Tibial nerve (tissue), 4 donors: Measurements from ENCODE around the gene PCDHA12. TPM values are rescaled to one million over a fixed set of nuclear protein-coding genes. Genes with fewer than 3 reads are reported as not detected.
"Not testable (repeated sequence)": the region's sequence is repeated elsewhere in the genome, so short reads cannot be mapped to it uniquely, and the experiment has no call there.

ENCODE experiments used
- DNase-seq, 2 donors: peaks; one replicate each; pipeline ENCODE4 v3.0.0-alpha.2; 2019; ENCODE audit warnings: low spot score in 2 of 2
- H3K27ac ChIP-seq, 4 donors: fragments of 200-600 bp; sonication (generic) in 3 of 4; one replicate each; pipeline ENCODE4 v1.5.1; 2017 to 2019; ENCODE audit warnings: mild to moderate bottlenecking in 1 of 4
- H3K27me3 ChIP-seq, 2 donors: fragments of 200-600 bp; sonication (generic) in 1 of 2; one replicate each; pipeline versions ENCODE4 v1.5.1 to v1.6.0; 2017 to 2019
- H3K36me3 ChIP-seq, 3 donors: fragments of 200-600 bp; sonication (generic); one replicate each; pipeline ENCODE4 v1.5.1; 2018 to 2019
- H3K4me1 ChIP-seq, 4 donors: fragments of 200-600 bp; sonication (generic) in 3 of 4; one replicate each; pipeline ENCODE4 v1.5.1; 2017 to 2019
- H3K4me3 ChIP-seq, 4 donors: fragments of 200-600 bp; sonication (generic) in 3 of 4; one replicate each; pipeline ENCODE4 v1.5.1; 2017 to 2019; ENCODE audit warnings: mild to moderate bottlenecking in 1 of 4, moderate library complexity in 1 of 4
- H3K9me3 ChIP-seq, 4 donors: fragments of 200-600 bp; sonication (generic) in 3 of 4; one replicate each; pipeline ENCODE4 v1.5.1; 2017 to 2019
- EP300 ChIP-seq, 2 donors: sonication (generic); formaldehyde crosslinking; IDR thresholded peaks; one replicate each; pipeline ENCODE4 v1.6.1; 2017; ENCODE audit warnings: antibody characterized with exemption in 2 of 2, mild to moderate bottlenecking in 1 of 2
- POLR2A ChIP-seq, 2 donors: fragments of 450-650 bp; IDR thresholded peaks; one replicate each; pipeline ENCODE4 v1.6.1; 2017; ENCODE audit warnings: antibody characterized with exemption in 2 of 2, mild to moderate bottlenecking in 2 of 2, moderate library complexity in 2 of 2
- WGBS, 2 donors: methylation state at CpG; one replicate each; pipeline ENCODE4 v1.1.5; 2018; 5-methylcytosine and 5-hydroxymethylcytosine counted together
- total RNA-seq, 4 donors: library from RNA; depleted of rRNA; stranded (reverse); fragments of >200 nt; gene quantifications; one replicate each; pipeline ENCODE4 v1.1.0, GENCODE V29; 2016
- TF ChIP-seq, protein P1 (sequence below), 5 experiments: fragments of 200-600 bp in 3 of 5; fragments of 450-650 bp in 2 of 5; sonication (generic) in 3 of 5; IDR thresholded peaks; one replicate each; pipeline ENCODE4 v1.5.1; 2016 to 2019; ENCODE audit warnings: antibody characterized with exemption in 5 of 5, mild to moderate bottlenecking in 3 of 5, moderate library complexity in 2 of 5

The PCDHA12 gene
- total RNA-seq, 4 donors from 2014 or later, result 3.3 to 10.5 (median 6.7) TPM

DNA sequence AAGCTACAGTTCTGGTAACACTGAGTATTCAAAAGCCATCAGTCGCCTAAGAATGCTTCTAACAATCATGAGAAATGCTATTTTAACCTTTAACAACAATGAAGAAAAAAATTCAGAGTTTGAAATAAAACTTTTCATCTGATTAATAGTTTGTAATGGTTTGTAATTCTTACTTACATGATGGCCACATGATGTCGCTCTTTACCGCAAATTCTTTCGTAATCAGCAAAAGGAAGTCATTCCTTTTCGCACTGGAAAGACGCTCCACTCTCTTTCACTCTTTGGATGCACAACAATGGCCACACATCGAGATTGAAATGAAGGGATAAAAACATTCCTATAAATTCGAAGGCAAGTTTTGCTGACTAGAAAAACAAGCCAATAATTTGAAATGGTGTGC is 41.1 kb upstream of the PCDHA12 start, which contains the start of gene PCDHA7:
Gene PCDHA7, plus strand, starts transcription at position 277 of the 400 bp plus-strand sequence. Its CDS starts 115 bp downstream, at position 392.
- TF ChIP-seq POLR2A (IDR thresholded peaks at IDR 0.05) (no peak), EP300 (IDR thresholded peaks at IDR 0.05) (no peak)
- TF ChIP-seq, protein P1, sequence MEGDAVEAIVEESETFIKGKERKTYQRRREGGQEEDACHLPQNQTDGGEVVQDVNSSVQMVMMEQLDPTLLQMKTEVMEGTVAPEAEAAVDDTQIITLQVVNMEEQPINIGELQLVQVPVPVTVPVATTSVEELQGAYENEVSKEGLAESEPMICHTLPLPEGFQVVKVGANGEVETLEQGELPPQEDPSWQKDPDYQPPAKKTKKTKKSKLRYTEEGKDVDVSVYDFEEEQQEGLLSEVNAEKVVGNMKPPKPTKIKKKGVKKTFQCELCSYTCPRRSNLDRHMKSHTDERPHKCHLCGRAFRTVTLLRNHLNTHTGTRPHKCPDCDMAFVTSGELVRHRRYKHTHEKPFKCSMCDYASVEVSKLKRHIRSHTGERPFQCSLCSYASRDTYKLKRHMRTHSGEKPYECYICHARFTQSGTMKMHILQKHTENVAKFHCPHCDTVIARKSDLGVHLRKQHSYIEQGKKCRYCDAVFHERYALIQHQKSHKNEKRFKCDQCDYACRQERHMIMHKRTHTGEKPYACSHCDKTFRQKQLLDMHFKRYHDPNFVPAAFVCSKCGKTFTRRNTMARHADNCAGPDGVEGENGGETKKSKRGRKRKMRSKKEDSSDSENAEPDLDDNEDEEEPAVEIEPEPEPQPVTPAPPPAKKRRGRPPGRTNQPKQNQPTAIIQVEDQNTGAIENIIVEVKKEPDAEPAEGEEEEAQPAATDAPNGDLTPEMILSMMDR (IDR thresholded peaks at IDR 0.05), result peak in 1 of 5 experiments; percentile 5
- Histone ChIP-seq H3K4me3 (peak within 1 kb of the TSS in 1 of 4 donors; percentile 41), H3K4me1 (no peaks in the 10 kb centered on the region), H3K27ac (no peak within 1 kb of the TSS), H3K36me3 (peaks cover 0 to 16% (median 0%) of the 10 kb centered on the region in 3 donors), H3K9me3 (peaks cover 0 to 50% (median 4%) of the 10 kb centered on the region in 4 donors), H3K27me3 (no peaks in the 10 kb centered on the region)
- WGBS, 2 donors, result 10 to 19% methylated on average over 8 of the region's 8 CpGs
- DNase-seq, result no peak

DNA sequence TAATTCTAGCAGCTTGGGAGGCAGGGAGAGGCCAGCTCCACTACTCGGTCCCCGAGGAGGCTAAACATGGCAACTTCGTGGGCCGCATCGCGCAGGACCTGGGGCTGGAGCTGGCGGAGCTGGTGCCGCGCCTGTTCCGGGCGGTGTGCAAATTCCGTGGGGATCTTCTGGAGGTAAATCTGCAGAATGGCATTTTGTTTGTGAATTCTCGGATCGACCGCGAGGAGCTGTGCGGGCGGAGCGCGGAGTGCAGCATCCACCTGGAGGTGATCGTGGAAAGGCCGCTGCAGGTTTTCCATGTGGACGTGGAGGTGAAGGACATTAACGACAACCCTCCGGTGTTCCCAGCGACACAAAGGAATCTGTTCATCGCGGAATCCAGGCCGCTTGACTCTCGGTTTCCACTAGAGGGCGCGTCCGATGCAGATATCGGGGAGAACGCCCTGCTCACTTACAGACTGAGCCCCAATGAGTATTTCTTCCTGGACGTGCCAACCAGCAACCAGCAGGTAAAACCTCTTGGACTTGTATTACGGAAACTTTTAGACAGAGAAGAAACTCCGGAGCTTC is 40.6 kb upstream of the PCDHA12 start:
- WGBS, 2 donors, result 8 to 21% methylated on average over 7 to 25 of the region's 38 CpGs
- Histone ChIP-seq H3K9me3 (peaks cover 0 to 45% (median 4%) of the 10 kb centered on the region in 4 donors), H3K36me3 (peaks cover 0 to 13% (median 0%) of the 10 kb centered on the region in 3 donors), H3K4me3 (peak overlapping the region in 1 of 4 donors; percentile 41)
- H3K27me3 ChIP-seq, DNase-seq, H3K4me1 ChIP-seq, H3K27ac ChIP-seq: not testable (repeated sequence)

DNA sequence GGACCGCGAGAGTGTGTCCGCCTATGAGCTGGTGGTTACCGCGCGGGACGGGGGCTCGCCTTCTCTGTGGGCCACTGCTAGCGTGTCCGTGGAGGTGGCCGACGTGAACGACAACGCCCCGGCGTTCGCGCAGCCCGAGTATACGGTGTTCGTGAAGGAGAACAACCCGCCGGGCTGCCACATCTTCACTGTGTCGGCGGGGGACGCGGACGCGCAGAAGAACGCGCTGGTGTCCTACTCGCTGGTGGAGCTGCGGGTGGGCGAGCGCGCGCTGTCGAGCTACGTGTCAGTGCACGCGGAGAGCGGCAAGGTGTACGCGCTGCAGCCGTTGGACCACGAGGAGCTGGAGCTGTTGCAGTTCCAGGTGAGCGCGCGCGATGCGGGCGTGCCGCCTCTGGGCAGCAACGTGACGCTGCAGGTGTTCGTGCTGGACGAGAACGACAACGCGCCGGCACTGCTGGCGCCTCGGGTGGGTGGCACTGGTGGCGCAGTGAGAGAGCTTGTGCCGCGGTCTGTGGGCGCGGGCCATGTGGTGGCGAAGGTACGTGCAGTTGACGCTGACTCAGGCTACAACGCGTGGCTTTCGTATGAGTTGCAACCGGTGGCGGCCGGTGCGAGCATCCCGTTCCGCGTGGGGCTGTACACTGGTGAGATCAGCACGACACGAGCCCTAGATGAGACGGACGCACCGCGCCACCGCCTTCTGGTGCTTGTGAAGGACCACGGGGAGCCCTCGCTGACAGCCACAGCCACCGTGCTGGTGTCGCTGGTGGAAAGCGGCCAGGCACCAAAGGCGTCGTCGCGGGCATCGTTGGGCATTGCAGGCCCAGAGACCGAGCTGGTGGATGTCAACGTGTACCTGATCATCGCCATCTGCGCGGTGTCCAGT is 39.2 kb upstream of the PCDHA12 start:
- 49 to 53% methylated on average over 59 to 74 of the region's 103 CpGs for WGBS, 2 donors
- DNase-seq, result no peak

DNA sequence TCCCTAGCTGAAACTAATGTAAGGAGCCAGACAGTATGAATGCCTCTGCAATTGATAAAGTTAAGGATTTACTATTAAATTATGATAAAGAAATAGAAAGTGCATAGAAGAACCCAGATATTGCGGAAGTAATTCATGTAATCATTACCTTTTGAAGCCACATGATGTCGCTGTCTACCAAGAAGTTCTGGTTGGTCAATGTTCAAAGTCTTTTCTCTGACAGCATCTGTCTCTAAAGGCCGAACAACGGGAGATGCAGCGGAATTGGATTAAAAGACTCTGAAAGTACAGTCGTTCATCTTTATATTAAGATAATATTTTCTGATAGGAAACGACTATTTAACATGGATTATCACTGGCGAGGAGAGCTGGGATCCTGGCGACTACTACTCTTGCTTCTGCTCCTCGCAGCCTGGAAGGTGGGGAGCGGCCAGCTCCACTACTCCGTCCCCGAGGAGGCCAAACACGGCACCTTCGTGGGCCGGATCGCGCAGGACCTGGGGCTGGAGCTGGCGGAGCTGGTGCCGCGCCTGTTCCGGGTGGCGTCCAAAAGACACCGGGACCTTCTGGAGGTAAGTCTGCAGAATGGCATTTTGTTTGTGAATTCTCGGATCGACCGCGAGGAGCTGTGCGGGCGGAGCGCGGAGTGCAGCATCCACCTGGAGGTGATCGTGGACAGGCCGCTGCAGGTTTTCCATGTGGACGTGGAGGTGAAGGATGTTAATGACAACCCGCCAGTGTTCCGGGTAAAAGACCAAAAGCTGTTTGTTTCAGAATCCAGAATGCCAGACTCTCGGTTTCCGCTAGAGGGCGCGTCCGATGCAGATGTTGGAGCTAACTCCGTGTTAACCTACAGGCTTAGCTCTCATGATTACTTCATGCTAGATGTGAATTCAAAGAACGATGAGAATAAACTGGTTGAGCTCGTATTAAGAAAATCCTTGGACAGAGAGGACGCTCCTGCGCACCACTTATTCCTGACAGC is 33.8 kb upstream of the PCDHA12 start, which contains the start of gene PCDHA8:
Gene PCDHA8, plus strand, starts transcription at position 210 of the 985 bp plus-strand sequence. Its CDS starts 135 bp downstream, at position 345.
- no peak for DNase-seq
- WGBS, 2 donors, result 23 to 30% methylated on average over 32 to 47 of the region's 47 CpGs
- no peak within 1 kb of the TSS for H3K4me3 ChIP-seq
- no peaks in the 10 kb centered on the region for H3K36me3 ChIP-seq
- H3K27me3 ChIP-seq, result no peaks in the 10 kb centered on the region
- no peaks in the 10 kb centered on the region for H3K4me1 ChIP-seq
- H3K27ac ChIP-seq, result no peak within 1 kb of the TSS
- peaks cover 0 to 48% (median 6%) of the 10 kb centered on the region in 4 donors for H3K9me3 ChIP-seq
- TF ChIP-seq EP300 (IDR thresholded peaks at IDR 0.05) (no peak), POLR2A (IDR thresholded peaks at IDR 0.05) (no peak)
- TF ChIP-seq, protein P1 (IDR thresholded peaks at IDR 0.05), result no peak

More for the DNA sequence above, 39.2 kb upstream of the PCDHA12 start:
- Histone ChIP-seq H3K27me3 (no peaks in the 10 kb centered on the region), H3K36me3 (peaks cover 0 to 6% (median 0%) of the 10 kb centered on the region in 3 donors), H3K9me3 (peaks cover 0 to 37% (median 5%) of the 10 kb centered on the region in 4 donors), H3K4me1 (no peaks in the 10 kb centered on the region), H3K27ac (no peak overlapping the region), H3K4me3 (no peak overlapping the region)
- TF ChIP-seq EP300 (IDR thresholded peaks at IDR 0.05), result no peak
- TF ChIP-seq POLR2A (IDR thresholded peaks at IDR 0.05), result no peak

DNA sequence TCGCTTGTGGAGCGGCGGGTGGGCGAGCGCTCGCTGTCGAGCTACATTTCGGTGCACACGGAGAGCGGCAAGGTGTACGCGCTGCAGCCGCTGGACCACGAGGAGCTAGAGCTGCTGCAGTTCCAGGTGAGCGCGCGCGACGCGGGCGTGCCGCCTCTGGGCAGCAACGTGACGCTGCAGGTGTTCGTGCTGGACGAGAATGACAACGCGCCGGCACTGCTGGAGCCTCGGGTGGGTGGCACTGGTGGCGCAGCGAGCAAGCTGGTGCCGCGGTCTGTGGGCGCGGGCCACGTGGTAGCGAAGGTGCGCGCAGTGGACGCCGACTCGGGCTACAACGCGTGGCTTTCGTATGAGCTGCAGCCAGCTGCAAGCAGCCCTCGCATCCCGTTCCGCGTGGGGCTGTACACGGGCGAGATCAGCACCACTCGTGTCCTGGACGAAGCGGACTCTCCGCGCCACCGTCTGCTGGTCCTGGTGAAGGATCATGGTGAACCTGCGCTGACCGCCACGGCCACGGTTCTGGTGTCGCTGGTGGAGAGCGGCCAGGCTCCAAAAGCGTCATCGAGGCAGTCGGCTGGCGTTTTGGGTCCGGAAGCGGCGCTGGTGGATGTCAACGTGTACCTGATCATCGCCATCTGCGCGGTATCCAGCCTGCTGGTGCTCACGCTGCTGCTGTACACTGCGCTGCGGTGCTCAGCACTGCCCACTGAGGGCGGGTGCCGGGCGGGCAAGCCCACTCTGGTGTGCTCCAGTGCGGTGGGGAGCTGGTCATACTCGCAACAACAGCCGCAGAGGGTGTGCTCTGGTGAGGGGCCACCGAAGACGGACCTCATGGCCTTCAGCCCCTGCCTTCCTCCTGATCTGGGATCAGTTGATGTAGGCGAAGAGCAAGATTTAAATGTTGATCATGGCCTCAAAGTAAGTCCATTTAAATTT is 32.0 kb upstream of the PCDHA12 start:
- no peak overlapping the region for H3K4me3 ChIP-seq
- DNase-seq, result no peak
- no peaks in the 10 kb centered on the region for H3K4me1 ChIP-seq
- no peak overlapping the region for H3K27ac ChIP-seq
- H3K36me3 ChIP-seq, result no peaks in the 10 kb centered on the region
- TF ChIP-seq POLR2A (IDR thresholded peaks at IDR 0.05) (no peak), EP300 (IDR thresholded peaks at IDR 0.05) (no peak)
- TF ChIP-seq, protein P1 (IDR thresholded peaks at IDR 0.05), result no peak
- WGBS, 2 donors, result 44 to 50% methylated on average over 47 to 80 of the region's 87 CpGs
- peaks cover 0 to 50% (median 6%) of the 10 kb centered on the region in 4 donors for H3K9me3 ChIP-seq
- no peaks in the 10 kb centered on the region for H3K27me3 ChIP-seq

DNA sequence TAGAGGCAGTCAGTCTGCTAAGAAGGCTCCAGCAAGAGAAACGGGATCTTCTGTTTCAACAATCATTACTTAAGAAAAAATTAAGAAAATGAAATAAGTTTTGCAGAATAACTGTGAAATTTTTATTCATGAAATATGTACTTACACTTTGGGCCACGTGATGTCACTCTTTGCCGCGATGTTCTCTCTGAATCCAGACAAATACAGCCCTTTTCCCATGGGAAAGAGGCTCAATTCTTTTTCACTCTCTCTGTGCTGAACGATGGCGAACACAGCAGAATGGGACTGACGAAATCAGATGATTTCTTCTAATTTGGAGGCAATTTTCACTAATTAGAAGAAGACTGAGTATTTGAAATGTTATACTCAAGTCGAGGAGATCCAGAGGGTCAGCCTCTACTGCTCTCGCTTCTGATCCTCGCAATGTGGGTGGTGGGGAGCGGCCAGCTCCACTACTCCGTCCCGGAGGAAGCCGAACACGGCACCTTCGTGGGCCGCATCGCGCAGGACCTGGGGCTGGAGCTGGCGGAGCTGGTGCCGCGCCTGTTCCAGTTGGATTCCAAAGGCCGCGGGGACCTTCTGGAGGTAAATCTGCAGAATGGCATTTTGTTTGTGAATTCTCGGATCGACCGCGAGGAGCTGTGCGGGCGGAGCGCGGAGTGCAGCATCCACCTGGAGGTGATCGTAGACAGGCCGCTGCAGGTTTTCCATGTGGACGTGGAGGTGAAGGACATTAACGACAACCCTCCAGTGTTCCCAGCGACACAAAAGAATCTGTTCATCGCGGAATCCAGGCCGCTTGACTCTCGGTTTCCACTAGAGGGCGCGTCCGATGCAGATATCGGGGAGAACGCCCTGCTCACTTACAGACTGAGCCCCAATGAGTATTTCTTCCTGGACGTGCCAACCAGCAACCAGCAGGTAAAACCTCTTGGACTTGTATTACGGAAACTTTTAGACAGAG is 26.7 kb upstream of the PCDHA12 start, which contains the start of gene PCDHA9:
Gene PCDHA9, plus strand, starts transcription at position 244 of the 964 bp plus-strand sequence. Its CDS starts 114 bp downstream, at position 358.
- H3K9me3 ChIP-seq, result peaks cover 0 to 62% (median 1%) of the 10 kb centered on the region in 4 donors
- H3K4me1 ChIP-seq, H3K4me3 ChIP-seq, DNase-seq, H3K27ac ChIP-seq, H3K36me3 ChIP-seq, H3K27me3 ChIP-seq: not testable (repeated sequence)
- 23 to 25% methylated on average over 24 to 34 of the region's 48 CpGs for WGBS, 2 donors
